Bronchial epithelial cell (primary cell): ENCODE measurements around the gene ZFAND3. TPM values are rescaled to one million over a fixed set of nuclear protein-coding genes. Genes with fewer than 3 reads are reported as not detected.

Experiments
- DNase-seq: peaks from one replicate; pipeline ENCODE4 v3.0.0-alpha.2; 2010; ENCODE audit warnings: low read depth
- FAIRE-seq: peaks from 2 replicates; lab custom pipeline; 2011; peaks lifted over from hg19 to GRCh38; lab: Jason Lieb, UNC
- H3K27me3 ChIP-seq: 2 replicates; pipeline ENCODE4 v1.5.1; 2011; ENCODE audit warnings: low read length; ENCODE audit not compliant: control insufficient read depth, insufficient read depth
- H3K36me3 ChIP-seq: 2 replicates; pipeline ENCODE4 v1.5.1; 2011; ENCODE audit warnings: low read length; ENCODE audit not compliant: control insufficient read depth, insufficient read depth
- H3K4me3 ChIP-seq: 2 replicates; pipeline ENCODE4 v1.5.1; 2011; ENCODE audit warnings: mild to moderate bottlenecking, low read depth, low read length, control low read depth
- CTCF ChIP-seq: IDR thresholded peaks from 2 replicates; pipeline ENCODE4 v1.5.1; 2011; ENCODE audit warnings: mild to moderate bottlenecking, moderate library complexity, low read length, control low read depth, inconsistent platforms; ENCODE audit not compliant: insufficient read depth, severe bottlenecking
- total RNA-seq: library from RNA; depleted of rRNA; stranded (reverse); fragments of >200 nt; gene quantifications from 2 replicates; pipeline ENCODE4 v1.2.1, GENCODE V29; 2014

Gene ZFAND3
- total RNA-seq, 1 donor from 2014 or later = 25.5 TPM

GRCh38 chr6:38065734-38066305, 246.3 kb downstream of the ZFAND3 start:
- peaks cover 11% of the 10 kb centered on the region for H3K36me3 ChIP-seq
- DNase-seq = no peak
- no peaks in the 10 kb centered on the region for H3K27me3 ChIP-seq
- no peak for TF ChIP-seq CTCF
- FAIRE-seq = no peak
- H3K4me3 ChIP-seq = no peak overlapping the region

GRCh38 chr6:38067263-38067980, 247.9 kb downstream of the ZFAND3 start:
- DNase-seq = no peak
- Histone ChIP-seq H3K36me3 (peaks cover 4% of the 10 kb centered on the region), H3K4me3 (no peak overlapping the region), H3K27me3 (no peaks in the 10 kb centered on the region)
- TF ChIP-seq CTCF = no peak
- no peak for FAIRE-seq

- FAIRE-seq = no peak
- no peak for TF ChIP-seq CTCF
Observed at GRCh38 chr6:38068854-38069590, 249.5 kb downstream of the ZFAND3 start.

GRCh38 chr6:38077488-38078030, 258.0 kb downstream of the ZFAND3 start:
- peaks cover 2% of the 10 kb centered on the region for H3K36me3 ChIP-seq
- FAIRE-seq (no peak), DNase-seq (no peak)
- no peak for TF ChIP-seq CTCF
- no peaks in the 10 kb centered on the region for H3K27me3 ChIP-seq
- H3K4me3 ChIP-seq = no peak overlapping the region

More at GRCh38 chr6:38068854-38069590, 249.5 kb downstream of the ZFAND3 start:
- DNase-seq = no peak
- no peaks in the 10 kb centered on the region for H3K27me3 ChIP-seq
- no peaks in the 10 kb centered on the region for H3K36me3 ChIP-seq
- no peak overlapping the region for H3K4me3 ChIP-seq

GRCh38 chr6:38078671-38079070, 259.1 kb downstream of the ZFAND3 start:
- Histone ChIP-seq H3K4me3 (no peak overlapping the region), H3K36me3 (peaks cover 2% of the 10 kb centered on the region), H3K27me3 (no peaks in the 10 kb centered on the region)
- no peak for TF ChIP-seq CTCF
- FAIRE-seq (no peak), DNase-seq (no peak)
